OCI-LY3 (cell line): Measurements from ENCODE around the gene CPSF3.

ENCODE experiments used
- EZH2phosphoT487 ChIP-seq: fragments of 200-600 bp; shearing (Covaris generic); IDR thresholded peaks from 2 replicates; pipeline ENCODE4 v1.6.1; 2018; ENCODE audit warnings: antibody characterized with exemption, mixed run types, low read depth
- TF ChIP-seq, protein P1 (sequence below): fragments of 200-600, 300-600 bp; sonication (generic); IDR thresholded peaks from 2 replicates; pipeline ENCODE4 v1.5.1; 2014; ENCODE audit warnings: antibody characterized with exemption, low read length, low read depth

- TF ChIP-seq EZH2phosphoT487, result no peak
- TF ChIP-seq, protein P1, sequence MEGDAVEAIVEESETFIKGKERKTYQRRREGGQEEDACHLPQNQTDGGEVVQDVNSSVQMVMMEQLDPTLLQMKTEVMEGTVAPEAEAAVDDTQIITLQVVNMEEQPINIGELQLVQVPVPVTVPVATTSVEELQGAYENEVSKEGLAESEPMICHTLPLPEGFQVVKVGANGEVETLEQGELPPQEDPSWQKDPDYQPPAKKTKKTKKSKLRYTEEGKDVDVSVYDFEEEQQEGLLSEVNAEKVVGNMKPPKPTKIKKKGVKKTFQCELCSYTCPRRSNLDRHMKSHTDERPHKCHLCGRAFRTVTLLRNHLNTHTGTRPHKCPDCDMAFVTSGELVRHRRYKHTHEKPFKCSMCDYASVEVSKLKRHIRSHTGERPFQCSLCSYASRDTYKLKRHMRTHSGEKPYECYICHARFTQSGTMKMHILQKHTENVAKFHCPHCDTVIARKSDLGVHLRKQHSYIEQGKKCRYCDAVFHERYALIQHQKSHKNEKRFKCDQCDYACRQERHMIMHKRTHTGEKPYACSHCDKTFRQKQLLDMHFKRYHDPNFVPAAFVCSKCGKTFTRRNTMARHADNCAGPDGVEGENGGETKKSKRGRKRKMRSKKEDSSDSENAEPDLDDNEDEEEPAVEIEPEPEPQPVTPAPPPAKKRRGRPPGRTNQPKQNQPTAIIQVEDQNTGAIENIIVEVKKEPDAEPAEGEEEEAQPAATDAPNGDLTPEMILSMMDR, result no peak
Measured at GRCh38 chr2:9378433-9379390, 44.7 kb upstream of the CPSF3 start.
